ENCODE measurements around the gene KLHL30. TPM values are rescaled to one million over a fixed set of nuclear protein-coding genes. Genes with fewer than 3 reads are reported as not detected.

KLHL30 gene
- total RNA-seq, 2 donors from 2014 or later: 0.07 to 0.13 TPM

GRCh38 chr2:238163481-238164198 is 25.2 kb downstream of the KLHL30 start:
- Histone ChIP-seq H3K36me3 (no peaks in the 10 kb centered on the region), H3K9ac (ENCODE audit: low read depth in 2 of 2, low read length in 2 of 2) (peak overlapping the region in 1 of 2 donors; percentile 35), H3K27me3 (peaks cover 27% of the 10 kb centered on the region), H3K4me3 (no peak overlapping the region), H3K27ac (no peak overlapping the region), H3K4me1 (no peaks in the 10 kb centered on the region), H3K9me3 (no peaks in the 10 kb centered on the region)
- DNase-seq: no peak
- no peak for TF ChIP-seq CTCF (IDR thresholded peaks at IDR 0.05)
- intact Hi-C loops (cut with DNase I): no loop called here

- H3K9me3 ChIP-seq: no peaks in the 10 kb centered on the region
- H3K27me3 ChIP-seq: peaks cover 18% of the 10 kb centered on the region
- no peak for DNase-seq
- H3K9ac ChIP-seq (ENCODE audit: low read depth in 2 of 2, low read length in 2 of 2): no peak overlapping the region
- H3K4me1 ChIP-seq: peaks cover 2% of the 10 kb centered on the region
- no peak for TF ChIP-seq CTCF (IDR thresholded peaks at IDR 0.05)
- H3K4me3 ChIP-seq: no peak overlapping the region
- no peaks in the 10 kb centered on the region for H3K36me3 ChIP-seq
- intact Hi-C loops (cut with DNase I): no loop called here
- no peak overlapping the region for H3K27ac ChIP-seq
Observed at GRCh38 chr2:238164906-238165287, 26.4 kb downstream of the KLHL30 start.

- Histone ChIP-seq H3K4me3 (no peak overlapping the region), H3K9ac (ENCODE audit: low read depth in 2 of 2, low read length in 2 of 2) (no peak overlapping the region), H3K27ac (no peak overlapping the region), H3K9me3 (no peaks in the 10 kb centered on the region), H3K36me3 (no peaks in the 10 kb centered on the region), H3K27me3 (peaks cover 14% of the 10 kb centered on the region), H3K4me1 (peaks cover 2% of the 10 kb centered on the region)
- intact Hi-C loops (cut with DNase I): no loop called here
- TF ChIP-seq CTCF (IDR thresholded peaks at IDR 0.05): no peak
- no peak for DNase-seq
Observed at GRCh38 chr2:238165288-238165921, 26.9 kb downstream of the KLHL30 start.

- Histone ChIP-seq H3K36me3 (no peaks in the 10 kb centered on the region), H3K9ac (ENCODE audit: low read depth in 2 of 2, low read length in 2 of 2) (no peak overlapping the region), H3K27ac (no peak overlapping the region), H3K4me3 (no peak overlapping the region), H3K27me3 (peaks cover 14% of the 10 kb centered on the region), H3K9me3 (no peaks in the 10 kb centered on the region), H3K4me1 (peaks cover 2% of the 10 kb centered on the region)
- no peak for TF ChIP-seq CTCF (IDR thresholded peaks at IDR 0.05)
- DNase-seq: no peak
- intact Hi-C loops (cut with DNase I): no loop called here
Observed at GRCh38 chr2:238166391-238167343, 28.2 kb downstream of the KLHL30 start.

GRCh38 chr2:238167344-238167715 is 28.9 kb downstream of the KLHL30 start:
- intact Hi-C loops (cut with DNase I): no loop called here
- no peak overlapping the region for H3K27ac ChIP-seq
- no peak overlapping the region for H3K9ac ChIP-seq (ENCODE audit: low read depth in 2 of 2, low read length in 2 of 2)
- peaks cover 2% of the 10 kb centered on the region for H3K4me1 ChIP-seq
- no peak overlapping the region for H3K4me3 ChIP-seq
- TF ChIP-seq CTCF (IDR thresholded peaks at IDR 0.05): no peak
- H3K36me3 ChIP-seq: peaks cover 3% of the 10 kb centered on the region
- DNase-seq: no peak
- no peaks in the 10 kb centered on the region for H3K9me3 ChIP-seq
- peaks cover 14% of the 10 kb centered on the region for H3K27me3 ChIP-seq

Measured in colonic mucosa (tissue), 4 donors.